Mesendoderm (in vitro differentiated cells): ENCODE data around the gene TTC34.
"Not testable (repeated sequence)": the region's sequence is repeated elsewhere in the genome, so short reads cannot be mapped to it uniquely, and the experiment has no call there.

ENCODE experiments used
- DNase-seq: peaks from one replicate; pipeline ENCODE4 v3.0.0; 2013
- H2AK5ac ChIP-seq: 2 replicates; pipeline ENCODE4 v1.6.1; 2013; ENCODE audit warnings: low read length, inconsistent platforms
- H2BK120ac ChIP-seq: 2 replicates; pipeline ENCODE4 v1.6.1; 2013; ENCODE audit warnings: low read depth, mild to moderate bottlenecking, low read length, moderate library complexity, mixed read lengths
- H2BK15ac ChIP-seq: replicated peaks from 2 replicates; pipeline ENCODE4 v1.6.1; 2013; ENCODE audit warnings: low read depth, mild to moderate bottlenecking, moderate library complexity
- H2BK5ac ChIP-seq: 2 replicates; pipeline ENCODE4 v1.6.1; 2013; ENCODE audit warnings: low read length, inconsistent platforms
- H3K18ac ChIP-seq: 2 replicates; pipeline ENCODE4 v1.6.1; 2013; ENCODE audit warnings: mild to moderate bottlenecking, low read length, mixed read lengths
- H3K23ac ChIP-seq: one replicate; pipeline ENCODE4 v1.6.1; 2013; ENCODE audit warnings: low read length
- H3K27ac ChIP-seq: 2 replicates; pipeline ENCODE4 v1.5.1; 2013; ENCODE audit warnings: low read depth, mild to moderate bottlenecking, inconsistent platforms, low read length, moderate library complexity
- H3K27me3 ChIP-seq: 2 replicates; pipeline ENCODE4 v1.6.1; 2013; ENCODE audit warnings: low read length, control low read depth, mild to moderate bottlenecking, inconsistent platforms; ENCODE audit not compliant: insufficient read depth, poor library complexity
- H3K36me3 ChIP-seq: 2 replicates; pipeline ENCODE4 v1.6.1; 2013; ENCODE audit warnings: low read length, inconsistent platforms; ENCODE audit not compliant: control insufficient read depth, insufficient read depth
- H3K4ac ChIP-seq: one replicate; pipeline ENCODE4 v1.6.1; 2013; ENCODE audit warnings: low read depth, mild to moderate bottlenecking, low read length, moderate library complexity
- H3K4me1 ChIP-seq: 2 replicates; pipeline ENCODE4 v1.6.1; 2013; ENCODE audit warnings: low read depth, low read length, inconsistent platforms; ENCODE audit not compliant: control insufficient read depth
- H3K4me2 ChIP-seq: 2 replicates; pipeline ENCODE4 v1.6.1; 2013; ENCODE audit warnings: low read length
- H3K4me3 ChIP-seq: 2 replicates; pipeline ENCODE4 v1.5.1; 2013; ENCODE audit warnings: mild to moderate bottlenecking, low read length
- H3K56ac ChIP-seq: one replicate; pipeline ENCODE4 v1.6.1; 2013; ENCODE audit warnings: low read length
- H3K79me1 ChIP-seq: 2 replicates; pipeline ENCODE4 v1.6.1; 2013; ENCODE audit warnings: low read length, inconsistent platforms
- H3K79me2 ChIP-seq: 2 replicates; pipeline ENCODE4 v1.6.1; 2013; ENCODE audit warnings: mild to moderate bottlenecking, low read length; ENCODE audit not compliant: control insufficient read depth, insufficient read depth
- H3K9ac ChIP-seq: 2 replicates; pipeline ENCODE4 v1.6.1; 2013; ENCODE audit warnings: low read length, inconsistent platforms
- H4K5ac ChIP-seq: one replicate; pipeline ENCODE4 v1.6.1; 2013; ENCODE audit warnings: low read length
- H4K8ac ChIP-seq: one replicate; pipeline ENCODE4 v1.6.1; 2013; ENCODE audit warnings: low read depth, mild to moderate bottlenecking, control low read depth, low read length, moderate library complexity
- WGBS: extraction: QIAGEN DNeasy Blood & Tissue Kit; methylation state at CpG from one replicate; pipeline ENCODE4 v1.1.7; 2013; ENCODE audit warnings: low lambda C conversion rate, missing lambda C conversion rate; ENCODE audit not compliant: insufficient coverage; ENCODE audit errors: extremely low coverage; 5-methylcytosine and 5-hydroxymethylcytosine counted together

Gene TTC34

DNA sequence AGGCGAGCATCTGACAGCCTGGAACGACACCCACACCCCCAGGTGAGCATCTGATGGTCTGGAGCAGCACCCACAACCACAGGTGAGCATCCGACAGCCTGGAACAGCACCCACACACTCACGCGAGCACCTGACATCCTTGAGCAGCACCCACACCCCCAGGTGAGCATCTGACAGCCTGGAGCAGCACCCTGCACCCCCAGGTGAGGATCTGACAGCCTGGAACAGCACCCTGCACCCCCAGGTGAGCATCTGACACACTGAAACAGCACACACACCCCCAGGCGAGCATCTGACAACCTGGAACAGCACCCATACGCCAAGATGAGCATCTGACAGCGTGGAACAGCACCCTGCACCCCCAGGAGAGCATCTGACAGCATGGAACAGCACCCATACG is 106.7 kb downstream of the TTC34 start:
- not testable (repeated sequence) for H2AK5ac ChIP-seq, H3K56ac ChIP-seq, H3K9ac ChIP-seq, DNase-seq, H2BK5ac ChIP-seq, H3K4me2 ChIP-seq, H3K79me2 ChIP-seq, H2BK120ac ChIP-seq, H3K27me3 ChIP-seq, H2BK15ac ChIP-seq, H3K18ac ChIP-seq, H3K4me1 ChIP-seq, H3K4ac ChIP-seq, H3K23ac ChIP-seq, H3K4me3 ChIP-seq, H4K5ac ChIP-seq, H3K79me1 ChIP-seq, H3K27ac ChIP-seq, H3K36me3 ChIP-seq, H4K8ac ChIP-seq
- no CpG with 5 or more reads among the region's 9 CpGs for WGBS

DNA sequence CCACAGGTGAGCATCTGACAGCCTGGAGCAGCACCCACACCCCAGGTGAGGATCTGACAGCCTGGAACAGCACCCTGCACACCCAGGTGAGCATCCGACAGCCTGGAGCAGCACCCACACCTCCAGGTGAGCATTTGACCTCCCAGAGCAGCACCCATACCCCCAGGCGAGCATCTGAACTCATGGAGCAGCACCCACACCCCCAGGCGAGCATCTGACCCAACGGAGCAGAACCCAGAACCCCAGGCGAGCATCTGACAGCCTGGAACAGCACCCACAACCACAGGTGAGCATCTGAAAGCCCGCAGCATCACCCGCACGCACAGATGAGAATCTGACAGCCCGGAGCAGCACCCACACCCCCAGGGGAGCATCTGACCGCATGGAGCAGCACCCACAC is 111.3 kb downstream of the TTC34 start:
- H3K27ac ChIP-seq, H4K5ac ChIP-seq, H3K79me2 ChIP-seq, H2BK5ac ChIP-seq, H3K4me1 ChIP-seq, H3K4me2 ChIP-seq, H3K56ac ChIP-seq, H3K18ac ChIP-seq, H3K27me3 ChIP-seq, H2BK120ac ChIP-seq, H3K4me3 ChIP-seq, H3K9ac ChIP-seq, H2AK5ac ChIP-seq, H2BK15ac ChIP-seq, H4K8ac ChIP-seq, H3K79me1 ChIP-seq, H3K36me3 ChIP-seq, DNase-seq, H3K4ac ChIP-seq, H3K23ac ChIP-seq: not testable (repeated sequence)
- WGBS, result no CpG with 5 or more reads among the region's 10 CpGs

DNA sequence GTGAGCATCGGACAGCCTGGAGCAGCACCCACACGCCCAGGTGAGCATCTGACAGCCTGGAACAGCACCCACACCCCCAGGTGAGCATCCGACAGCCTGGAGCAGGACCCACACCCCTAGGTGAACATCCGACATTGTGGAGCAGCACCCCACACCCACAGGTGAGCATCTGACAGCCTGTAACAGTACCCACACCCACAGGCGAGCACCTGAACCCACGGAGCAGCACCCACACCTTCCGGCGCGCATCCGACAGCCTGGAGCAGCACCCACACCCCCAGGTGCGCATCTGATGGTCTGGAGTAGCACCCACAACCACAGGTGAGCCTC is 113.2 kb downstream of the TTC34 start:
- not testable (repeated sequence) for H3K79me2 ChIP-seq, H4K8ac ChIP-seq, H3K18ac ChIP-seq, H2BK120ac ChIP-seq, H2BK5ac ChIP-seq, DNase-seq, H3K27ac ChIP-seq, H3K4ac ChIP-seq, H2AK5ac ChIP-seq, H4K5ac ChIP-seq, H2BK15ac ChIP-seq, H3K36me3 ChIP-seq, H3K9ac ChIP-seq, H3K79me1 ChIP-seq, H3K27me3 ChIP-seq, H3K4me2 ChIP-seq, H3K4me3 ChIP-seq, H3K23ac ChIP-seq, H3K56ac ChIP-seq, H3K4me1 ChIP-seq
- no CpG with 5 or more reads among the region's 11 CpGs for WGBS

DNA sequence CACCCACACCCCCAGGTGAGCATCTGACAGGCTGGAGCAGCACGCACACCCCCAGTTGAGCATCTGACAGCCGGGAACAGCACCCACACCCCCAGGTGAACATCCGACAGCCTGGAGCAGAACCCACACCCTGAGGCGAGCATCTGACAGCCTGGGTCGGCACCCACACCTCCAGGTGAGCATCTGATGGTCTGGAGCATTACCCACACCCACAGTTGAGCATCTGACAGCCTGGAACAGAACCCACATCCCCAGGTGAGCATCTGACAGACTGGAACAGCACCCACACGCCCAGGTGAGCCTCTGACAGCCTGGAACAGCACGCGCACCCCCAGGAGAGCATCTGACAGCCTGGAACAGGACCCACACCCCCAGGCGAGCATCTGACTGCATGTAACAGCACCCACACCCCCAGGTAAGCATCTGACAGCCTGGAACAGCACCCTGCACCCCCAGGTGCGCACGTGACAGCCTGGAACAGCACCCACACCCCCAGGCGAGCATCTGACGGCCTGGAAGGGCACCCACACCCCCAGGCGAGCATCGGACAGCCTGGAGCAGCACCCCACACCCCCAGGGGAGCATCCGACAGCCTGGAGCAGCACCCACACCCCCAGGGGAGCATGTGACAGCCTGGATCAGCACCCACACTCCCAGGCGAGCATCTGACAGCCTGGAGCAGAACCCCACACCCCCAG is 113.7 kb downstream of the TTC34 start:
- not testable (repeated sequence) for H3K4me2 ChIP-seq, H4K5ac ChIP-seq, H2AK5ac ChIP-seq, H3K4me1 ChIP-seq, H3K27ac ChIP-seq, H3K56ac ChIP-seq, H2BK5ac ChIP-seq, H3K79me1 ChIP-seq, H3K36me3 ChIP-seq, H3K23ac ChIP-seq, H2BK120ac ChIP-seq, H3K79me2 ChIP-seq, H4K8ac ChIP-seq, H3K4ac ChIP-seq, DNase-seq, H3K27me3 ChIP-seq, H3K9ac ChIP-seq, H3K18ac ChIP-seq, H2BK15ac ChIP-seq, H3K4me3 ChIP-seq
- no CpG with 5 or more reads among the region's 17 CpGs for WGBS

DNA sequence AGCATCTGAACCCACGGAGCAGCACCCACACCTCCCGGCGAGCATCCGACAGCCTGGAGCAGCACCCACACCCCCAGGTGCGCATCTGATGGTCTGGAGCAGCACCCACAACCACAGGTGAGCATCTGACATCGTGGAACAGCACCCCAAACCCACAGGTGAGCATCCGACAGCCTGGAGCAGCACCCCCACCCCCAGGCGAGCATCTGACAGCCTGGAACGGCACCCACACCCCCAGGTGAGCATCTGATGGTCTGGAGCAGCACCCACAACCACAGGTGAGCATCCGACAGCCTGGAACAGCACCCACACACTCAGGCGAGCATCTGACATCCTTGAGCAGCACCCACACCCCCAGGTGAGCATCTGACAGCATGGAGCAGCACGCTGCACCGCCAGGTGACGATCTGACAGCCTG is 114.3 kb downstream of the TTC34 start:
- H3K79me1 ChIP-seq, H3K27me3 ChIP-seq, H3K4ac ChIP-seq, DNase-seq, H4K5ac ChIP-seq, H2AK5ac ChIP-seq, H2BK5ac ChIP-seq, H3K4me2 ChIP-seq, H3K27ac ChIP-seq, H4K8ac ChIP-seq, H3K9ac ChIP-seq, H2BK120ac ChIP-seq, H3K18ac ChIP-seq, H3K4me3 ChIP-seq, H3K56ac ChIP-seq, H3K36me3 ChIP-seq, H3K23ac ChIP-seq, H3K4me1 ChIP-seq, H2BK15ac ChIP-seq, H3K79me2 ChIP-seq: not testable (repeated sequence)
- no CpG with 5 or more reads among the region's 14 CpGs for WGBS
